Ovary (tissue), 3 donors: Measurements from ENCODE around the gene HOXC4.

Source experiments
- POLR2A ChIP-seq: fragments of 450-650 bp; IDR thresholded peaks from one replicate; pipeline ENCODE4 v1.6.1; 2017; ENCODE audit warnings: antibody characterized with exemption, mild to moderate bottlenecking, moderate library complexity
- TF ChIP-seq, protein P1 (sequence below), 3 donors: fragments of 450-650 bp in 2 of 3; fragments of 200-600 bp in 1 of 3; IDR thresholded peaks; one replicate each; pipeline versions ENCODE4 v1.5.1 to v1.8.0; 2016 to 2022; ENCODE audit warnings: antibody characterized with exemption in 3 of 3, mild to moderate bottlenecking in 1 of 3
- donor health status: DM: no; HTN: no; CAD: no.

DNA sequence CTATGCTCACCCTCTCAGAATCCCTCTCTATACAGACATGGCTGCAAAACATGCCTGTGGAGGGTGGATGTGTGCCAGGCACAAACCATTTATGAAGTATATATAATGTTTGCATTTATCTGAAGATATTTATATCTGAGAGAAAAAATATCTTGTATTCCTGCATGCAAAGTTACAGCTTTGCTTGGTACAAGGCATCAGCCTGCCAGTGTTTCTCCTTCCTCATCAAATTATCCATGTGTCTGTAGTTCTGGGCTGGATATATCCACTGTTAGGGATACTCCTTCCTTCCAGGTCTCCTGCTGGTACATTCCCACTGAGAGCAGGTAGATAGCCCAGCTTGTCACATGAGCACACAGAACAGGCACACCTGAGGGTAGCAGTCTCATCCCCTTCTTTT, 12.0 kb downstream of the HOXC4 start:
- TF ChIP-seq, protein P1, sequence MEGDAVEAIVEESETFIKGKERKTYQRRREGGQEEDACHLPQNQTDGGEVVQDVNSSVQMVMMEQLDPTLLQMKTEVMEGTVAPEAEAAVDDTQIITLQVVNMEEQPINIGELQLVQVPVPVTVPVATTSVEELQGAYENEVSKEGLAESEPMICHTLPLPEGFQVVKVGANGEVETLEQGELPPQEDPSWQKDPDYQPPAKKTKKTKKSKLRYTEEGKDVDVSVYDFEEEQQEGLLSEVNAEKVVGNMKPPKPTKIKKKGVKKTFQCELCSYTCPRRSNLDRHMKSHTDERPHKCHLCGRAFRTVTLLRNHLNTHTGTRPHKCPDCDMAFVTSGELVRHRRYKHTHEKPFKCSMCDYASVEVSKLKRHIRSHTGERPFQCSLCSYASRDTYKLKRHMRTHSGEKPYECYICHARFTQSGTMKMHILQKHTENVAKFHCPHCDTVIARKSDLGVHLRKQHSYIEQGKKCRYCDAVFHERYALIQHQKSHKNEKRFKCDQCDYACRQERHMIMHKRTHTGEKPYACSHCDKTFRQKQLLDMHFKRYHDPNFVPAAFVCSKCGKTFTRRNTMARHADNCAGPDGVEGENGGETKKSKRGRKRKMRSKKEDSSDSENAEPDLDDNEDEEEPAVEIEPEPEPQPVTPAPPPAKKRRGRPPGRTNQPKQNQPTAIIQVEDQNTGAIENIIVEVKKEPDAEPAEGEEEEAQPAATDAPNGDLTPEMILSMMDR (IDR thresholded peaks at IDR 0.05) = no peak
- TF ChIP-seq POLR2A = no peak
